Measurements from ENCODE around the gene SLC35A3.
A peak's percentile ranks its signal among the peaks of the same experiment; 100 is the strongest.
"Not testable (repeated sequence)": the region's sequence is repeated elsewhere in the genome, so short reads cannot be mapped to it uniquely, and the experiment has no call there.

Gene SLC35A3

GRCh38 chr1:99975529-99975928 is 5.7 kb downstream of the SLC35A3 start:
- no peak for DNase-seq

DNA sequence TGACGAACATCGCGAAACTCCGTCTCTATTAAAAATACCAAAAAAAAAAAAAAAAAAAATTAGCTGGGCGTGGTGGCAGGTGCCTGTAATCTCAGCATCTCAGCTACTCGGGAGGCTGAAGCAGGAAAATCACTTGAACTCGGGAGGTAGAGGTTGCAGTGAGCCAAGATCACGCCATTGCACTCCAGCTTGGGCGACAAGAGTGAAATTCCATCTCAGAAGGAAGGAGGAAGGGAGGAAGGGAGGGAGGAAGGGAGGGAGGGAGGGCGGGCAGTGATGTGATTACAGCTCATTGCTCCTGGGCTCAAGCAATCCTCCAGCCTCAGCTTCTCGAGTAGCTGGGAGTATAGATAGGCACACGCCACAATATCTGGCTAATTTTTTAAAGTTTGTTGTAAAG is 7.5 kb downstream of the SLC35A3 start:
- DNase-seq, result not testable (repeated sequence)

DNA sequence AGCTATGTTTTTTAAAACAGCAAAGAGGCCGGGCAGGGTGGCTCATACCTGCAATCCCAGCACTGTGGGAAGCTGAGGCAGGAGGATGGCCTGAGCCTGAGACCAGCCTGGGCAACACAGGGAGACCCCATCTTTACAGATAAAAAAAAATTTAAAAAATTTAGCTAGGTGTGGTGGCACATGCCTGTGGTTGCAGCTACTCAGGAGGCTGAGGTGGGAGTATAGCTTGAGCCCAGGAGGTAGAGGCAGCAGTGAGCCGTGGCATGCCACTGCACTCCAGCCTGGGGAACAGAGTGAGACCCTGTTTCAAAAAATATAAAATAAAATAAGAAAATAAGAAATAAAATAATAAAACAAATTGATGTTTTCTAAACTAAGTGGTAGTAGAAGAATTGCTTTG is 8.4 kb downstream of the SLC35A3 start:
- no peak for DNase-seq

- no peak for DNase-seq
Observed at GRCh38 chr1:99979091-99979490, 9.3 kb downstream of the SLC35A3 start.

DNA sequence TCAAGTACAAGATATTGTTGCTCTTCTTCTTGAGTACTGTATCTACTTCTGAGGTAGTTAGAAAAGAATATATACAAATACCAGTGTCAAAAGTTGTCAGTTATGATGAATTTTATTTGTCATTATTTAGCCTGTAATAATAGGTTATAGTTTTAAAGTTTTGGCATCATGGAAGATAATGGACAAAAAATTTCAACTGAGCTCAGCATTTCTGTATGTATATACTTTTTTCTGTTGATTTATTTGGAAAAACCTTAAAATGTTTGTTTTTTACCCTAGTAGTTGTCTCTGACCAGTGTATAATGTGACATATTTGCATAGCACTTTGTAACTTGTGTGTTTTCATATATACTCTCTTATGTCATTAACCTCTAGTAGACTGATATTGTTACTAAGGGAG is 11.1 kb downstream of the SLC35A3 start:
- no peak for DNase-seq

DNA sequence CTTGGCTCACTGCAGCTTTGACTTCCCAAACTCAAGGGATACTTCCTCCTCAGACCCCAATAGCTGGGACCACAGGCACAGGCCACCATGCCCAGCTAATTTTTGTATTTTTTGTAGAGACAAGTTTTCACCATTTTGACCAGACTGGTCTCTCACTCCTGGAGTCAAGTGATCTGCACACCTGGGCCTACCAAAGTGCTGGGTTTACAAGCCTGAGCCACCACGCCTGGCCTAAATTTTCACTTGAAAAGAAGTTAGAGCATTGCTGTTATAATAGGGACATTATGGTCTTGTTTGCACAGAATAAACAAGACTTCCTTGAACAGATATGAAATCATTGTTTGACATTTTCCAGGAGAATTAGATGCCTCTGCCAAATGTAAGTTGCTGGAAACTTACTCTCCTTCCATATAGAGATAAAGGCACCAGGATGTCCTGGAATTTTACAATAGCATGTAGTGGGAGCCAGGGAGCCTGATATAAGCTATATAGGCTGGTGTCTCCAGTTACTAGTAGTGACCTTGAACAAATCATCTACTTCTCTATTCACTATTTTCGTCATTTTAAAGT is 16.9 kb downstream of the SLC35A3 start:
- no peak for DNase-seq

DNA sequence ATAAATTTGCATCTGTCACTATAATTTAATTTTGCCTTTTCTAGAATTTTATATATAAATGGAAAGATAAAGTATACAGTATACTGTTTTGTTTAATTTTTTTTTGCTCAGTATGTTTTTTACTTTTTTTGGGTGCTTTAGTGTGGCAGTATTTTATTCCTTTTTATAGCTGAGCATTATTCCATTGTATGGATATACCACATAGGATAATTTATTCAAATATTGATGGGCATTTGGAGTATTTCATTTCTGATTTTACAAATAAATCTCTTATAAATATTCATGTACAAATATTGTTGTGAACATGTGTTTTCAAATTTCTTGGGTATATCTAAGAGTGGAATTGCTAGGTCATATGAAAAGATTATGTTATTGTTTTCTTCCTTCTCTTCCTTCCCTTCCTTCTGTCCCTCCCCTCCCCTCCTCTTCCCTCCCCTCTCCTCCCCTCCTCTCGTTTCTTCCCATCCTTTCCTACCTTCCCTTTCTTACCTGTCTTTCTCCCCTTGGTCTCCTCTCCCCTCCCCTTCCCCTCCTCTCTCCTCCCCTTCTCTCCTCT is 18.5 kb downstream of the SLC35A3 start:
- no peak for DNase-seq

- no peak for DNase-seq
Observed at GRCh38 chr1:99992044-99992722, 22.4 kb downstream of the SLC35A3 start.

DNA sequence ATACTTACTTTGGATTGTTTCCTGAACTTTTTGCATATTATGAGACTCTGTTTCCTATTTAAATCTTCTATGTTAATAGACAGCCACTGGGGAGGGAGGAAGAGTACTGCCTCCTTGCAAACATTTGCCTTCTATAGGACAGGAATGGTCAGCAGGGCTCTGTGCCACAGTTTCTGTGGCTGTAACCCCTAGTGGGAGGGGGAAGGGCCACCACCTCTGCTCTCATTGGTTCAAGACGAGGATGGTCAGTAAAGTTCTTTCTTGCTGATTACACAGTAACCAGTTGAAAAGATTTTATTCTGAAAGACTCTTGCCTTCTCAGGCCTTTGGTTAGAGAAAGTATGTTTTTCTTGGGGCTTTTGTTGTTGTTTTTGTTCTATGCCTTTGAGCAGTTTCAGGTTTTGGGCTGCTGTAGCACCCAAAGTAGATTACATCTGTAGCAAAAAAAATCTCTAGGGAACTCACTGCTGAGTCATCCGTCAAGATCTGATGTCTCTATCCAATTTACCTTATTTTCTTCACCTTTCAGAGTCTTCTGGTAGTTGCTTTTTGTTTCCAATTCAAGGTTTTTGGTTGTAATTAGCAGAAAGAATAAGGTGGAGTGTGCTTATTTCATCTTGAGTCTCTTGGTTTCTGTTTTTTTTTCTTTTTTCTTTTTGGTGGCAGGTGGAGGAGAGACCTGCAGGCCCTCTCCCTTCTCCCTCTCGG is 23.1 kb downstream of the SLC35A3 start:
- no peak for DNase-seq

GRCh38 chr1:99993468-99993845 is 23.7 kb downstream of the SLC35A3 start:
- DNase-seq, result no peak

- DNase-seq, result no peak
Observed at GRCh38 chr1:99994496-99994895, 24.7 kb downstream of the SLC35A3 start.

DNA sequence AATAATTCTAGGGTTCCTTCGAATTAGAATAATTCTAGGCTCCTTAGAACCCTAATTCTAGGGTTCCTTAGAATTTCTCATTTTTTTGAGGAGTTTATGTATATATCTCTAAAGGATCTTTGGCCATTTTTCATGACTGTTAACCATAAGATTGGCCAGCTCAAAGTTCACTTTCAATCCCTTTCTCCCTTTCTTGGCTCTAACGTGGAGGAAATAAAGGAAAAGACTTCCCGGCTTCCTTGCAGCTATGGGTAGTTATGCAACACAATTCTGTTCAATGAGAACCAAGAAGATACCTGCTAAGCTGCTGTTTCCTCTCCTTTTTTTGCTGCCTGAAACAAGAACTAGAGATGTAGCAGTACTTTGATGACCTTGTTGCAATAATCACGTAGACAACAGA is 27.2 kb downstream of the SLC35A3 start:
- DNase-seq, result no peak

DNA sequence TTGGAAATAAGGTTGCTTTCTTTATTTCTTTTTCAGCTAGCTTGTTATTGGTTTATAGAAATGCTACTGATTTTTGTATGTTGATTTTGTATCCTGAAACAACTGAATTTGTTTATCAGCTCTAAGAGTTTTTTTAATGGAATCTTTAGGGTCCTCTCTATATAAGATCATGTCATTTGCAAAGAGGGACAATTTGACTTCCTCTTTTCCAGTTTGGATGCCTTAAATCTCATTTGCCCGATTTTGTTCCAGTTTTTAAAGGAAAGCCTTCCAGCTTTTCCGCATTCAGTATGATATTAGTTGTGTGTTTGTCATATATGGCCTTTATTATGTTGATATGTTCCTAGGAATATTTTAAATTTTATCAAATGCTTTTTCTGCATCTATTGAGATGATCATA is 31.7 kb downstream of the SLC35A3 start:
- no peak for DNase-seq

GRCh38 chr1:100005424-100005823 is 35.6 kb downstream of the SLC35A3 start:
- no peak for DNase-seq

- no peak for DNase-seq
Observed at GRCh38 chr1:100006688-100007087, 36.9 kb downstream of the SLC35A3 start.

GRCh38 chr1:100009458-100009857 is 39.7 kb downstream of the SLC35A3 start:
- DNase-seq, result no peak

GRCh38 chr1:100010804-100011203 is 41.0 kb downstream of the SLC35A3 start:
- DNase-seq, result no peak

DNA sequence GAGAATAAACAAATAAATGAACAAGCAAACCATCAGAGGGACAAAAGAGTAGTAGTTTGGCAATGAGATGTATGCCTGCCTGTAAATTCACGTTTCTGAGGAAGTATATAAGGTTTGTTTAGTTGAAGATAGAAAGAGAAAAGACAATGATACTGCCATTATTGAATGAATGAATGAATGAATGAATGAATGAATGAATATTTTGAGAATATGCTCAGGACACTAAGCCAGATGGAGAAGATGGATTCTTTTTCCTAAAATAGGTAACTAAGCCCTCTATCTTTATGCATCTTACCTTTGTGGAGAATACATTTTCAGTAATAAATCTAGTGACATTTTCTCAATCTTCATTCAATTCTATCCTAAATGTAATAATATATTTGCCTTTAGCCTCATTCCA is 49.4 kb downstream of the SLC35A3 start:
- no peak for DNase-seq

GRCh38 chr1:100023482-100023881 is 53.7 kb downstream of the SLC35A3 start:
- DNase-seq, result no peak

DNA sequence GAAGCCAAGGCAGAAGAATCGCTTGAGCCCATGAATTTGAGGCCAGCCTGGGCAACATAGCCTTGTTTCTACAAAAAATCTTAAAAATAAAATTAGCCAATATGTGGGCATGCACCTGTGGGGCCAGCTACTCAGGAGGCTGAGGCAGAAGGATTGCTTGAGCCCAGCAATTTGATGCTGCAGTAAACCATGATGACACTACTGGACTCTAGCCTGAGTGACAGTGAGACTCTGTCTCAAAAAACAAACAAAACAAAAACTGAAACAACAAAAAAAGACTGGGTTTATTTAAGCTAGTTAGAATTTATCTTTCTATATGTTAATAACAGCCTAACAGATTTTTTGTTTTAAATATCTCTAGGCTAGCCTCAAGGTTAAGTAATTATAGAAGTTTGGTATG is 57.4 kb downstream of the SLC35A3 start:
- DNase-seq, result no peak

DNA sequence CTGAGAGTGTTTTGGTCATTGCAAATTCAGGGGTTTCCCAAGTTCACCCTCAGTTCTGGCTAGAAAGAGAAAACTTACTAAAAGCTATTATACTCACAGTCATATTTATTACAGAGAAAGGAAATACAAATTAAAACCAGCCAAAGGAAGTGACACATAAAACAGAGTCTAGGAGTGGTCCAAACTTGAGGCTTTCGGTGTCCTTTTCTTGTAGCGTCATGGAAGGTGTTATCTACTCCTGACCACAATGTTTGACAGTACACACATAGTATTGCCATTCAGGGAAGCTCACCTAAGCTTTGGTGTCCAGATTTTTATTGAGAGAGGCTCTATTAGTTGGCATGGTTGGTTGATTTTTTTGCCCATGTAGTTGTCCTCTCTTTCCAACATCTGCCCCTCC is 59.0 kb downstream of the SLC35A3 start:
- DNase-seq, result no peak

DNA sequence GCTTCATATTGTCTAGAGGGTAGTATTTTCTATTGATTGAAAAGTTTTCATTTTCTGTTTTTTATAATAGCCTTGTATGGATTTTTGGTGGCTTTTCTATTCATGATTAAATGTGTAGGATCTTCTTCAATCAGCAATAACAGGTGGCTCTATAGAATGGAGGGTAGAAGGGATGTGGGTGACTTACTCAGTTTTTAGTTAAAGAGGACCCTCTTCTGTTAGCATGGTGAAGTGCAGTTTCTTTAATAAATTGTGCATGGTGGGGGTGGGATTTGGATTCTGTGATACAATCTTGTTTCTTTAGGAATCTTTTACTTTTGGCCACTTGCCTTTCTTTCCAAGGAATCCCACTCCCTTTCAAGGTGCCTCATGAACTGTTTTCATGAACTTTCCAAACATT is 64.7 kb downstream of the SLC35A3 start:
- peak; percentile 16 for DNase-seq

DNA sequence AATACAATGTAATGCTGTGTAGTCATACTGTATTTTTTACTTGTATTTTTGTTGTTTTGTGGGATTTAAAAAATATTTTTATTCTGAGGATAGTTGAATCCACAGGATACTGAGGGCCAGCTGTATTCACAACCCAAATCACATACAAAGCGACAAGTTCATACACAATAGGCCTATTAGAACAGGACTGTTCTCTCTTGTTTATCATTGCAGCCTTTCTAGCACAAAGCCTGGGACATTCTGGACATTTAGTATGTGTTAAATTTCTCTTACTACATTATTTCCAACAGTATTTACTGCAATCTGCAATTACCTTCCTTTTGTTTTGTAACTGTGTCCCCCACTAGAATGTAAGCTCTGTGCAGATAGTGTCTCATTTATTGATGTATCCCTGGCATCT is 65.4 kb downstream of the SLC35A3 start:
- no peak for DNase-seq

Measured in DMS79 treated with DMSO at 0.1 percent for 48 hours (cell line).